ENCODE results near the gene ZNF775.

DNA sequence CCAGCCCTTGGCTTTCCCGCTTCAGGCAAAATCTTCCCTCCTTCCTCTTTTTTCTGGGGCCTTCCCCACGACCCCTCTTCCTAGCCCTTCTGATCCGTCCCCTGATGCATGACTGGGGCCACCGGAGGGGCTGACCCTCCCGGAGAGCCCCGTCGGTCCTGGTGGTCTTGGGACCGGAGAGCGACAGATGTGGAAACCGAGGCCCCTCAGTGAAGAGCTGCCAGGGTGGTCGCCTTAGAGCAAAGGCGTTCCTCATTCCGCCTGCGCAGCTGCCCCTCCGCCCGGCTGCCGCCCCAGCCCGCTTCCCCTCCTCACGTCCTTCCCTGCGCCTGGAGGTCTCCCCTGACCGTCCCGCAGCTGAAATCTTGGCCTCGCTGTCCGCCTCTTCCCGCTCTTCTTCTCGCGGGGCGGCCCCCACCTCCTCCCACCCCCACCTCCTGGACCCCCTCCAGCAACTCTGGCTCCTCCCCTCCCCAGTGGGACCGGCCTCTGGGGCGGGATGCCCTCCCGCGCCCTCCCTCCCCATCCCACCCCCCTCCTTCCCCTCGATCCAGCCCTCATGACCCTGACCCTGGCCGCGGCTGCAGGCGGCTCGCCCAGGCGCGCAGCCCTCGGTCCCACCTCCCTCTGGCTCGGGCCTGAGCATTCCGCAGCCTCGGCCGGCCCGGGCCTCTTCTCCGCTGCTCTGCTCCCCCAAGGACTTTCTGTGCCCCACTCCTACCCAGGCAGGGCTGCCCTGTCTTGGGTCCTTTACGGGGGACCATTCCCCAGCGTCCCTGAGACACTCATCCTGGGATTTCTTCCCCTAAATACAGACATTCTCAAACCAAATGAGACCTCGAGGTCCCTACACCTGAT is 37.6 kb upstream of the ZNF775 start, which contains the start of gene RARRES2:
- TF ChIP-seq, protein P1, sequence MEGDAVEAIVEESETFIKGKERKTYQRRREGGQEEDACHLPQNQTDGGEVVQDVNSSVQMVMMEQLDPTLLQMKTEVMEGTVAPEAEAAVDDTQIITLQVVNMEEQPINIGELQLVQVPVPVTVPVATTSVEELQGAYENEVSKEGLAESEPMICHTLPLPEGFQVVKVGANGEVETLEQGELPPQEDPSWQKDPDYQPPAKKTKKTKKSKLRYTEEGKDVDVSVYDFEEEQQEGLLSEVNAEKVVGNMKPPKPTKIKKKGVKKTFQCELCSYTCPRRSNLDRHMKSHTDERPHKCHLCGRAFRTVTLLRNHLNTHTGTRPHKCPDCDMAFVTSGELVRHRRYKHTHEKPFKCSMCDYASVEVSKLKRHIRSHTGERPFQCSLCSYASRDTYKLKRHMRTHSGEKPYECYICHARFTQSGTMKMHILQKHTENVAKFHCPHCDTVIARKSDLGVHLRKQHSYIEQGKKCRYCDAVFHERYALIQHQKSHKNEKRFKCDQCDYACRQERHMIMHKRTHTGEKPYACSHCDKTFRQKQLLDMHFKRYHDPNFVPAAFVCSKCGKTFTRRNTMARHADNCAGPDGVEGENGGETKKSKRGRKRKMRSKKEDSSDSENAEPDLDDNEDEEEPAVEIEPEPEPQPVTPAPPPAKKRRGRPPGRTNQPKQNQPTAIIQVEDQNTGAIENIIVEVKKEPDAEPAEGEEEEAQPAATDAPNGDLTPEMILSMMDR (IDR thresholded peaks at IDR 0.05; ENCODE audit: low read depth, low read length, poor library complexity, severe bottlenecking), result no peak
- no peak for TF ChIP-seq EZH2phosphoT487 (IDR thresholded peaks at IDR 0.05; ENCODE audit: borderline replicate concordance, low read length)

All from DOHH2 (cell line).